Measurements from ENCODE around the gene ABCC6. TPM values are rescaled to one million over a fixed set of nuclear protein-coding genes. Genes with fewer than 3 reads are reported as not detected.
"Not testable (repeated sequence)": the region's sequence is repeated elsewhere in the genome, so short reads cannot be mapped to it uniquely, and the experiment has no call there.

Gene ABCC6
- total RNA-seq, 1 experiment from 2014 or later: 0.73 TPM

GRCh38 chr16:16191493-16192167 lies 31.7 kb downstream of the ABCC6 start:
- Histone ChIP-seq H3K27me3 (ENCODE audit: low read length) (no peaks in the 10 kb centered on the region), H3K4me2 (ENCODE audit: low read length) (no peak overlapping the region), H3K36me3 (ENCODE audit: low read depth, low read length) (no peaks in the 10 kb centered on the region), H3K4me1 (ENCODE audit: insufficient read depth, low read length) (no peaks in the 10 kb centered on the region), H3K27ac (ENCODE audit: low read length) (no peak overlapping the region), H3K79me2 (ENCODE audit: low read length) (no peaks in the 10 kb centered on the region), H3K9me3 (ENCODE audit: low read length) (no peaks in the 10 kb centered on the region), H3K9ac (ENCODE audit: low read length) (no peak overlapping the region), H3F3A (ENCODE audit: low read length, unreplicated experiment) (no peaks in the 10 kb centered on the region), H2AFZ (ENCODE audit: low read length) (no peak overlapping the region), H3K4me3 (ENCODE audit: low read length) (no peak overlapping the region), H3K9me2 (replicated peaks; ENCODE audit: low read length) (no peaks in the 10 kb centered on the region), H4K20me1 (ENCODE audit: low read length) (no peaks in the 10 kb centered on the region)
- TF ChIP-seq EZH2phosphoT487 (IDR thresholded peaks at IDR 0.05; ENCODE audit: borderline replicate concordance, low read length) (no peak), EZH2 (IDR thresholded peaks at IDR 0.05; ENCODE audit: low read length, unreplicated experiment) (no peak), CTCF (conservative IDR thresholded peaks at IDR 0.05; ENCODE audit: low read depth, low read length) (no peak)
- POLR2A ChIA-PET (ENCODE audit: unreplicated experiment): no interaction called here
- DNase-seq (no peak), ATAC-seq (no peak)
- no TSS peak for BruUV-seq (replicated peaks)
- CTCF ChIA-PET: no interaction called here
- intact Hi-C loops (cut with micrococcal nuclease): loop anchor here (5.0 kb wide), 1 partner anchor 434 kb away; no protein-coding TSS in a partner anchor

GRCh38 chr16:16190966-16191365 lies 32.3 kb downstream of the ABCC6 start:
- CTCF ChIA-PET; H3F3A ChIP-seq (ENCODE audit: low read length, unreplicated experiment); H3K27ac ChIP-seq (ENCODE audit: low read length); H3K4me1 ChIP-seq (ENCODE audit: insufficient read depth, low read length); H4K20me1 ChIP-seq (ENCODE audit: low read length); H3K27me3 ChIP-seq (ENCODE audit: low read length); H3K9ac ChIP-seq (ENCODE audit: low read length); H3K4me3 ChIP-seq (ENCODE audit: low read length); H3K9me2 ChIP-seq (replicated peaks; ENCODE audit: low read length); POLR2A ChIA-PET (ENCODE audit: unreplicated experiment); DNase-seq; BruUV-seq (replicated peaks); H3K79me2 ChIP-seq (ENCODE audit: low read length); H3K36me3 ChIP-seq (ENCODE audit: low read depth, low read length); H3K4me2 ChIP-seq (ENCODE audit: low read length); ATAC-seq; H3K9me3 ChIP-seq (ENCODE audit: low read length); H2AFZ ChIP-seq (ENCODE audit: low read length): not testable (repeated sequence)
- intact Hi-C loops (cut with micrococcal nuclease): loop anchor here (5.0 kb wide), 1 partner anchor 434 kb away; no protein-coding TSS in a partner anchor

- no peaks in the 10 kb centered on the region for H4K20me1 ChIP-seq (ENCODE audit: low read length)
- no peaks in the 10 kb centered on the region for H3F3A ChIP-seq (ENCODE audit: low read length, unreplicated experiment)
- no peak overlapping the region for H2AFZ ChIP-seq (ENCODE audit: low read length)
- DNase-seq (no peak), ATAC-seq (no peak)
- H3K27me3 ChIP-seq (ENCODE audit: low read length): no peaks in the 10 kb centered on the region
- CTCF ChIA-PET: no interaction called here
- H3K9ac ChIP-seq (ENCODE audit: low read length): no peak overlapping the region
- no peak overlapping the region for H3K4me2 ChIP-seq (ENCODE audit: low read length)
- H3K27ac ChIP-seq (ENCODE audit: low read length): no peak overlapping the region
- TF ChIP-seq EZH2phosphoT487 (IDR thresholded peaks at IDR 0.05; ENCODE audit: borderline replicate concordance, low read length) (no peak), CTCF (conservative IDR thresholded peaks at IDR 0.05; ENCODE audit: low read depth, low read length) (no peak), EZH2 (IDR thresholded peaks at IDR 0.05; ENCODE audit: low read length, unreplicated experiment) (no peak)
- no peaks in the 10 kb centered on the region for H3K9me2 ChIP-seq (replicated peaks; ENCODE audit: low read length)
- H3K36me3 ChIP-seq (ENCODE audit: low read depth, low read length): no peaks in the 10 kb centered on the region
- H3K9me3 ChIP-seq (ENCODE audit: low read length): no peaks in the 10 kb centered on the region
- intact Hi-C loops (cut with micrococcal nuclease): loop anchor here (5.0 kb wide), 1 partner anchor 433 kb away; no protein-coding TSS in a partner anchor
- H3K79me2 ChIP-seq (ENCODE audit: low read length): no peaks in the 10 kb centered on the region
- BruUV-seq (replicated peaks): no TSS peak
- H3K4me3 ChIP-seq (ENCODE audit: low read length): no peak overlapping the region
- H3K4me1 ChIP-seq (ENCODE audit: insufficient read depth, low read length): no peaks in the 10 kb centered on the region
- POLR2A ChIA-PET (ENCODE audit: unreplicated experiment): no interaction called here
Observed at GRCh38 chr16:16190546-16190945, 32.7 kb downstream of the ABCC6 start.

All from PC-3 (cell line).